Astrocyte (in vitro differentiated cells and primary cell): Measurements from ENCODE around the gene DNAH3. TPM values are rescaled to one million over a fixed set of nuclear protein-coding genes. Genes with fewer than 3 reads are reported as not detected.

Experiments used
- DNase-seq: peaks from one replicate; pipeline ENCODE4 v3.0.0-alpha.2; 2010; ENCODE audit warnings: low read depth
- FAIRE-seq: peaks from 2 replicates; lab custom pipeline; 2011; peaks lifted over from hg19 to GRCh38; lab: Jason Lieb, UNC
- H2AFZ ChIP-seq: 2 replicates; pipeline ENCODE4 v1.6.0; 2012; ENCODE audit warnings: low read depth, low read length, inconsistent platforms
- H3K27ac ChIP-seq: 2 replicates; pipeline ENCODE4 v1.5.1; 2011; ENCODE audit warnings: low read depth, low read length, inconsistent platforms
- H3K27me3 ChIP-seq: 2 replicates; pipeline ENCODE4 v1.6.0; 2011; ENCODE audit warnings: low read length, inconsistent platforms; ENCODE audit not compliant: insufficient read depth
- H3K36me3 ChIP-seq: 2 replicates; pipeline ENCODE4 v1.5.1; 2011; ENCODE audit warnings: low read length, inconsistent platforms; ENCODE audit not compliant: insufficient read depth
- H3K4me1 ChIP-seq: 2 replicates; pipeline ENCODE4 v1.5.1; 2011; ENCODE audit warnings: low read length, inconsistent platforms; ENCODE audit not compliant: insufficient read depth
- H3K4me2 ChIP-seq: 2 replicates; pipeline ENCODE4 v1.6.0; 2012; ENCODE audit warnings: low read length, inconsistent platforms
- H3K4me3 ChIP-seq: 2 replicates; pipeline ENCODE4 v1.5.1; 2011; ENCODE audit warnings: low read depth, mild to moderate bottlenecking, low read length, inconsistent platforms; ENCODE audit not compliant: insufficient read depth
- H3K79me2 ChIP-seq: 2 replicates; pipeline ENCODE4 v1.6.0; 2012; ENCODE audit warnings: mild to moderate bottlenecking, low read length, inconsistent platforms; ENCODE audit not compliant: insufficient read depth
- H3K9ac ChIP-seq: 2 replicates; pipeline ENCODE4 v1.6.0; 2012; ENCODE audit warnings: mild to moderate bottlenecking, low read length, inconsistent platforms
- H3K9me3 ChIP-seq: 2 replicates; pipeline ENCODE4 v1.5.1; 2012; ENCODE audit warnings: low read depth, mild to moderate bottlenecking, low read length, inconsistent platforms; ENCODE audit not compliant: insufficient read depth
- H4K20me1 ChIP-seq: 2 replicates; pipeline ENCODE4 v1.6.0; 2012; ENCODE audit warnings: low read length, inconsistent platforms; ENCODE audit not compliant: insufficient read depth
- H3K27ac Mint-ChIP-seq: one replicate; pipeline ENCODE4 v1.8.0; 2021; ENCODE audit warnings: mild to moderate bottlenecking, mixed read lengths; ENCODE audit not compliant: unreplicated experiment
- H3K27me3 Mint-ChIP-seq: one replicate; pipeline ENCODE4 v1.8.0; 2021; ENCODE audit warnings: low read depth, mixed read lengths; ENCODE audit not compliant: unreplicated experiment
- H3K36me3 Mint-ChIP-seq: one replicate; pipeline ENCODE4 v1.8.0; 2021; ENCODE audit warnings: low read depth, mixed read lengths; ENCODE audit not compliant: unreplicated experiment
- H3K4me1 Mint-ChIP-seq: one replicate; pipeline ENCODE4 v1.8.0; 2021; ENCODE audit warnings: low read depth, mixed read lengths; ENCODE audit not compliant: unreplicated experiment
- H3K4me3 Mint-ChIP-seq: one replicate; pipeline ENCODE4 v1.8.0; 2021; ENCODE audit warnings: mild to moderate bottlenecking, moderate library complexity, mixed read lengths; ENCODE audit not compliant: unreplicated experiment
- H3K9me3 Mint-ChIP-seq: one replicate; pipeline ENCODE4 v1.8.0; 2021; ENCODE audit warnings: mild to moderate bottlenecking, mixed read lengths; ENCODE audit not compliant: unreplicated experiment
- EZH2 ChIP-seq: IDR thresholded peaks from 2 replicates; pipeline ENCODE4 v1.6.1; 2012; ENCODE audit warnings: mild to moderate bottlenecking, low read length, inconsistent platforms; ENCODE audit not compliant: insufficient read depth
- total RNA-seq: library from RNA; stranded (reverse); gene quantifications from 2 replicates; pipeline ENCODE4 v1.2.1, GENCODE V29; 2021
- TF ChIP-seq, protein P1 (sequence below): IDR thresholded peaks from 2 replicates; pipeline ENCODE4 v1.5.1; 2011; ENCODE audit warnings: low read depth, mild to moderate bottlenecking, inconsistent platforms, low read length, moderate library complexity; ENCODE audit not compliant: insufficient read depth

Gene DNAH3
- total RNA-seq, 1 donor from 2014 or later: not detected

DNA sequence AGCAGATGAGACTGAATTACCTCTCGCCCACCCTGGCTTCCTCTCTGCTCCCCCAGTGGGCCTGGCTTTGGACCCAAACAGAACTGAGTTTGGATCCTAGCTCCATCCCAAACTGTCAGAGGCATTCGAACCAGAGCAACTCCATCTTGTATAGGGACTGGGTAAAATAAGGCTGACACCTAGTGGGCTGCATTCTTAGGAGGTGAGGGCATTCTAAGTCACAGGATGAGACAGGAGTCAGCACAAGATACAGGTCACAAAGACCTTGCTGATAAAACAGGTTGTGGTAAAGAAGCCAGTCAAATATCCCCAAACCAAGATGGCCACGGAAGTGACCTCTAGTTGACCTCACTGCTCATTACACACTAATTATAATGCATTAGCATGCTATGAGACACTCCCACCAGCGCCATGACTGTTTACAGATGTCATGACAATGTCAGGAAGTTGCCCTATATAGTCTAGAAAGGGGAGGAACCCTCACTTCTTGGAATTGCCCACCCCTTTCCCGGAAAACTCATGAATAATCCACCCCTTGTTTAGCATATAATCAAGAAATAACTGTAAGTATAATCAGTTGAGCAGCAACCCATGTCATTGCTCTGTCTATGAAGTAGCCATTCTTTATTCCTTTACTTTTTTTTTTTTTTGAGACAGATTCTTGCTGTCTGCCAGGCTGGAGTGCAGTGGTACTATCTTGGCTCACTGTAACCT lies 205.6 kb downstream of the DNAH3 start:
- Histone ChIP-seq H3K9ac (no peak overlapping the region), H2AFZ (no peak overlapping the region), H3K4me2 (no peak overlapping the region), H3K27ac (no peak overlapping the region), H3K79me2 (no peaks in the 10 kb centered on the region), H3K4me1 (no peaks in the 10 kb centered on the region), H3K9me3 (no peaks in the 10 kb centered on the region), H3K4me3 (no peak overlapping the region), H3K27me3 (no peaks in the 10 kb centered on the region), H3K36me3 (no peaks in the 10 kb centered on the region), H4K20me1 (no peaks in the 10 kb centered on the region)
- no peaks in the 10 kb centered on the region for H3K36me3 Mint-ChIP-seq
- DNase-seq (peak; percentile 57), FAIRE-seq (no peak)
- TF ChIP-seq, protein P1, sequence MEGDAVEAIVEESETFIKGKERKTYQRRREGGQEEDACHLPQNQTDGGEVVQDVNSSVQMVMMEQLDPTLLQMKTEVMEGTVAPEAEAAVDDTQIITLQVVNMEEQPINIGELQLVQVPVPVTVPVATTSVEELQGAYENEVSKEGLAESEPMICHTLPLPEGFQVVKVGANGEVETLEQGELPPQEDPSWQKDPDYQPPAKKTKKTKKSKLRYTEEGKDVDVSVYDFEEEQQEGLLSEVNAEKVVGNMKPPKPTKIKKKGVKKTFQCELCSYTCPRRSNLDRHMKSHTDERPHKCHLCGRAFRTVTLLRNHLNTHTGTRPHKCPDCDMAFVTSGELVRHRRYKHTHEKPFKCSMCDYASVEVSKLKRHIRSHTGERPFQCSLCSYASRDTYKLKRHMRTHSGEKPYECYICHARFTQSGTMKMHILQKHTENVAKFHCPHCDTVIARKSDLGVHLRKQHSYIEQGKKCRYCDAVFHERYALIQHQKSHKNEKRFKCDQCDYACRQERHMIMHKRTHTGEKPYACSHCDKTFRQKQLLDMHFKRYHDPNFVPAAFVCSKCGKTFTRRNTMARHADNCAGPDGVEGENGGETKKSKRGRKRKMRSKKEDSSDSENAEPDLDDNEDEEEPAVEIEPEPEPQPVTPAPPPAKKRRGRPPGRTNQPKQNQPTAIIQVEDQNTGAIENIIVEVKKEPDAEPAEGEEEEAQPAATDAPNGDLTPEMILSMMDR: no peak
- TF ChIP-seq EZH2: no peak
- no peaks in the 10 kb centered on the region for H3K9me3 Mint-ChIP-seq
- no peak overlapping the region for H3K27ac Mint-ChIP-seq
- H3K4me3 Mint-ChIP-seq: no peak overlapping the region
- H3K4me1 Mint-ChIP-seq: no peaks in the 10 kb centered on the region
- H3K27me3 Mint-ChIP-seq: peaks cover 6% of the 10 kb centered on the region

DNA sequence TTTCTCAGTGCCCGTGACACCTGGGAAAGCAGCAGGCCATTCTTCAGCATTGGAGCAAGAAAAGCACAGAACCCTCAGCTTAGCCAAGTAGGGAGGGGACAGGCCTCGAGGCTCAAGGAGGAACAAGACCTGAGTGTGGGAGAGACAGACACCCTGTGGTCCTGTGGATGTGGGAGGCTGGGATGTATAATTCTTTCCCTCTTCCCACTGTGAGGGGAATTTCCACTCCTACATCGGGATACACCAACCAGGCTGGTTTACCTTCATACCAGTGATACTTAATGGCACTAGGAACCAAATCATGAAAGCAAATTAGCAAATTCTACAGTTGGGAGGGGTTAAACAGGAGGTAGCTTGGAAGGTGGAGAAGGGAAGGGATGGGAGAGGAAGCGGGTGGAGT lies 208.4 kb downstream of the DNAH3 start:
- Mint-ChIP-seq H3K4me3 (no peak overlapping the region), H3K27ac (no peak overlapping the region), H3K9me3 (no peaks in the 10 kb centered on the region), H3K36me3 (no peaks in the 10 kb centered on the region), H3K4me1 (peaks cover 2% of the 10 kb centered on the region), H3K27me3 (peaks cover 5% of the 10 kb centered on the region)
- FAIRE-seq (no peak), DNase-seq (no peak)
- no peak overlapping the region for H2AFZ ChIP-seq
- no peak overlapping the region for H3K4me3 ChIP-seq
- H3K4me2 ChIP-seq: no peak overlapping the region
- no peak overlapping the region for H3K9ac ChIP-seq
- H4K20me1 ChIP-seq: no peaks in the 10 kb centered on the region
- H3K9me3 ChIP-seq: no peaks in the 10 kb centered on the region
- H3K36me3 ChIP-seq: no peaks in the 10 kb centered on the region
- no peaks in the 10 kb centered on the region for H3K79me2 ChIP-seq
- no peaks in the 10 kb centered on the region for H3K4me1 ChIP-seq
- TF ChIP-seq, protein P1: no peak
- TF ChIP-seq EZH2: no peak
- H3K27me3 ChIP-seq: no peaks in the 10 kb centered on the region
- H3K27ac ChIP-seq: no peak overlapping the region

DNA sequence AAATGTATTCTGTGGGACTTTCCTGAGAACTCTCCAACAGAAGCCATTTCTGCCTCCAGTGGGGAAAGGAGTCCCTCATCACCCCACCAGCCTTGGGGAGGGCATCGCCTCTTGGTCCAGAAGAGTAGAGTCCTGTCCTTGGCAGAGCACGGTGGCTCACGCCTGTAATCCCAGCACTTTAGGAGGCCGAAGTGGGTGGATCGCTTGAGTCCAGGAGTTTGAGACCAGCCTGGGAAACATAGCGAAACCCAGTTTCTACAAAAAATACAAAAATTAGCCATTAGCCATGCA lies 209.1 kb downstream of the DNAH3 start:
- Mint-ChIP-seq H3K4me1 (peaks cover 2% of the 10 kb centered on the region), H3K27me3 (peaks cover 5% of the 10 kb centered on the region), H3K4me3 (no peak overlapping the region), H3K27ac (no peak overlapping the region), H3K36me3 (no peaks in the 10 kb centered on the region), H3K9me3 (no peaks in the 10 kb centered on the region)
- no peak overlapping the region for H3K9ac ChIP-seq
- no peak overlapping the region for H3K4me3 ChIP-seq
- no peak overlapping the region for H2AFZ ChIP-seq
- H3K36me3 ChIP-seq: no peaks in the 10 kb centered on the region
- H3K27me3 ChIP-seq: no peaks in the 10 kb centered on the region
- no peaks in the 10 kb centered on the region for H4K20me1 ChIP-seq
- H3K27ac ChIP-seq: no peak overlapping the region
- H3K4me1 ChIP-seq: no peaks in the 10 kb centered on the region
- H3K79me2 ChIP-seq: no peaks in the 10 kb centered on the region
- TF ChIP-seq EZH2: no peak
- TF ChIP-seq, protein P1: no peak
- H3K9me3 ChIP-seq: no peaks in the 10 kb centered on the region
- FAIRE-seq (no peak), DNase-seq (no peak)
- H3K4me2 ChIP-seq: no peak overlapping the region
